ENCODE data around the gene SLC15A2. TPM values are rescaled to one million over a fixed set of nuclear protein-coding genes. Genes with fewer than 3 reads are reported as not detected.

The SLC15A2 gene
- total and polyA plus RNA-seq, 9 donors: 0.23 to 9.4 (median 1.5) TPM

DNA sequence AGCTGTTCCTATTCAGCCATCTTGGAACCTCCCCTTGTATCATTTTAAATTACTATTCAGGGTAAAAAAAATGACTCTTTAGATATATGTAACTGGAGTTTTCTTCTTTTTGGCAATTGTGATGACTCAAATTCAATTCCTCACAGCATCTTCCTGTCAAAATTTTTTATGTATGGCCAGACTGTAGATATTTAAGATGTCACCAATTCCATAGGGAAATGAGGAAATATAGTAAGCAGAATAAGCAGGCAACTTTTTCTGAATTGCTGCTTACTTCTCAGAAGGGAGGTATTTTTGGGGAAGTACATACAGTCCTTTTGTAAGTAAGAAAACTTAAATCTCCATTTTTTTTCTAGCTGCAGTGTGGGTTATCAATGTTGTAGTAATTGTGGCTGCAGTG lies 30.4 kb upstream of the SLC15A2 start:
- no peak for DNase-seq
- no peak overlapping the region for H3K4me3 ChIP-seq
- H3K4me1 ChIP-seq (ENCODE audit: insufficient read depth): no peaks in the 10 kb centered on the region
- no peaks in the 10 kb centered on the region for H3K27me3 ChIP-seq
- intact Hi-C loops (cut with DNase I): no loop called here
- no peaks in the 10 kb centered on the region for H3K36me3 ChIP-seq
- TF ChIP-seq, protein P1, sequence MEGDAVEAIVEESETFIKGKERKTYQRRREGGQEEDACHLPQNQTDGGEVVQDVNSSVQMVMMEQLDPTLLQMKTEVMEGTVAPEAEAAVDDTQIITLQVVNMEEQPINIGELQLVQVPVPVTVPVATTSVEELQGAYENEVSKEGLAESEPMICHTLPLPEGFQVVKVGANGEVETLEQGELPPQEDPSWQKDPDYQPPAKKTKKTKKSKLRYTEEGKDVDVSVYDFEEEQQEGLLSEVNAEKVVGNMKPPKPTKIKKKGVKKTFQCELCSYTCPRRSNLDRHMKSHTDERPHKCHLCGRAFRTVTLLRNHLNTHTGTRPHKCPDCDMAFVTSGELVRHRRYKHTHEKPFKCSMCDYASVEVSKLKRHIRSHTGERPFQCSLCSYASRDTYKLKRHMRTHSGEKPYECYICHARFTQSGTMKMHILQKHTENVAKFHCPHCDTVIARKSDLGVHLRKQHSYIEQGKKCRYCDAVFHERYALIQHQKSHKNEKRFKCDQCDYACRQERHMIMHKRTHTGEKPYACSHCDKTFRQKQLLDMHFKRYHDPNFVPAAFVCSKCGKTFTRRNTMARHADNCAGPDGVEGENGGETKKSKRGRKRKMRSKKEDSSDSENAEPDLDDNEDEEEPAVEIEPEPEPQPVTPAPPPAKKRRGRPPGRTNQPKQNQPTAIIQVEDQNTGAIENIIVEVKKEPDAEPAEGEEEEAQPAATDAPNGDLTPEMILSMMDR (IDR thresholded peaks at IDR 0.05): no peak
- TF ChIP-seq POLR2A (IDR thresholded peaks at IDR 0.05) (no peak), EP300 (IDR thresholded peaks at IDR 0.05) (no peak)
- no peak overlapping the region for H3K27ac ChIP-seq
- H3K9me3 ChIP-seq: peaks cover 0 to 8% of the 10 kb centered on the region in 2 donors

DNA sequence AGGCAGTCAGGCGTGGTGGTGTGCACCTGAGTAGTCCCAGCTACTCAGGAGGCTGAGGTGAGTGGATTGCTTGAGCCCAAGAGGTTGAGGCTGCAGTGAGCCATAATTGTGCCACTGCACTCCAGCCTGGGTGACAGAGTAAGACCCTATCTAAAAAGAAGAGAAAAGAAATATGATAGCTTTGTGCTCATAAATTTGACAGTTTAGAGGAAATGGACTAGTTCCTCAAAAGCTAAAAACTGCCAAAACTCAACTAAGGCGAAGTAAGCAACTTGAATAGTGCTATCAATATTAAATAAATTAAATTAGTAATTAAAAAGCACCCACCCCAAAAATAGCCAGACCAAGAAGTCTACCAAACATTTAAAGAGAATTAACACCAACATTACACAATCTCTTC lies 24.5 kb upstream of the SLC15A2 start:
- Histone ChIP-seq H3K4me1 (ENCODE audit: insufficient read depth) (no peaks in the 10 kb centered on the region), H3K4me3 (no peak overlapping the region), H3K27me3 (no peaks in the 10 kb centered on the region), H3K9me3 (no peaks in the 10 kb centered on the region), H3K27ac (no peak overlapping the region), H3K36me3 (no peaks in the 10 kb centered on the region)
- intact Hi-C loops (cut with DNase I): no loop called here
- DNase-seq: no peak
- 92 to 95% (median 94%) methylated on average over 2 of the region's 2 CpGs for WGBS, 3 donors
- no peak for TF ChIP-seq POLR2A (IDR thresholded peaks at IDR 0.05)
- no peak for TF ChIP-seq EP300 (IDR thresholded peaks at IDR 0.05)
- TF ChIP-seq, protein P1 (IDR thresholded peaks at IDR 0.05): no peak

DNA sequence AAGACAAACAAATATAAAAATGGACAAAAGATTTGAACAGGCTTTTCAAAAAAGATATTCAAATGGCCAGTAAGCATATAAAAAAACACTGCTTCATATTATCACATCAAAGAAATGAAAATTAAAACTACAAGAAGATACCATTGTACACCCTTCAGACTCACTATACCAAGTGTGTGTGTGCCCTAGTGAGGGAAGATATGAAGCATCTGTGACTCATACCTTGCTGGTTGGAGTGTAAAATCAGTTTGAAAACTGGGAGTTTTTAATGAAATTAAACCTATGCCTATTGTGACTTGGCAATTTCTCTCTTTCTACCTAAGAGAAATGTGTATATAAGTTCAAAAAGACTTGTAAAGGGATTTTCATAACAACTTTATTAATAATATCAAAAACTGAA lies 23.5 kb upstream of the SLC15A2 start:
- no peak overlapping the region for H3K4me3 ChIP-seq
- no peak for TF ChIP-seq POLR2A (IDR thresholded peaks at IDR 0.05)
- TF ChIP-seq, protein P1 (IDR thresholded peaks at IDR 0.05): no peak
- TF ChIP-seq EP300 (IDR thresholded peaks at IDR 0.05): no peak

DNA sequence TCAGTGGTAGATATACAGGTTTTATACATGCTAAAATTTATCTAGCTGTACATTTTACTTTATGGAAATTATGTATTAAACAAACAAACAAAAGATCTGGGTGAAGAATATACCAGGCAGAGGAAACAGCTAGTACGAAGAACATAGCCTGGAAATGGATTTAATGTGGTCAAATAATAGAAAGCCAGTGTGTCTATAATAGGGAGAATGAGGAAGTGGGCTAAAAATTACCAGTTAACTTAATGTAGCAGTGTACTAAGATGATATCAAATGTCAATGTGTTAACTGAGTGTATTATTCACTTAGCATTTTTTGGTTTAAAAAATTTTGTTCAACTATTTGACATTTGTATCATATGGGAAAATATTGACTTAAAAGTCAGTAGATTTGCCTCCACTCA lies 22.8 kb upstream of the SLC15A2 start:
- TF ChIP-seq, protein P1 (IDR thresholded peaks at IDR 0.05): no peak
- no peak for TF ChIP-seq POLR2A (IDR thresholded peaks at IDR 0.05)
- no peak for TF ChIP-seq EP300 (IDR thresholded peaks at IDR 0.05)
- Histone ChIP-seq H3K4me1 (ENCODE audit: insufficient read depth) (no peaks in the 10 kb centered on the region), H3K27ac (no peak overlapping the region), H3K9me3 (no peaks in the 10 kb centered on the region), H3K36me3 (no peaks in the 10 kb centered on the region), H3K4me3 (no peak overlapping the region), H3K27me3 (no peaks in the 10 kb centered on the region)
- 80 to 85% (median 82%) methylated on average over 1 of the region's 1 CpG for WGBS, 3 donors
- intact Hi-C loops (cut with DNase I): no loop called here
- no peak for DNase-seq

More for the DNA sequence above, 23.5 kb upstream of the SLC15A2 start:
- Histone ChIP-seq H3K4me1 (ENCODE audit: insufficient read depth) (no peaks in the 10 kb centered on the region), H3K27me3 (no peaks in the 10 kb centered on the region), H3K36me3 (no peaks in the 10 kb centered on the region), H3K27ac (no peak overlapping the region), H3K9me3 (no peaks in the 10 kb centered on the region)
- intact Hi-C loops (cut with DNase I): no loop called here
- DNase-seq: no peak

DNA sequence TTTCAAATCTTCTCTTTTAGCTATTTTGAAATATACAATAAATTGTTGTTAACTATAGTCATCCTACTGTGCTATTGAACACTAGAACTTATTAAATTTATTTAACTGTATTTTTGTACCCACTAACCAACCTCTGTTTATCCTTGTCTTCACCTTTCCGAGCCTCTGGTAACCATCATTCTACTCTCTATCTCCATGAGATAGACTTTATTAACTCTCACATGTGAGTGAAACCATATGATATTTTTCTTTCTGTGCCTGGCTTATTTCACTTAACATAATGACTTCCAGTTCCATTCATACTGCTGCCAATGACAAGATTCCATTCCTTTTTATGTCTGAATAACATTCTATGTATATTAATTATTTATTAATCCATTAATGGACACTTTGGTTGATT lies 15.8 kb upstream of the SLC15A2 start:
- no peaks in the 10 kb centered on the region for H3K27me3 ChIP-seq
- TF ChIP-seq EP300 (IDR thresholded peaks at IDR 0.05): no peak
- TF ChIP-seq, protein P1 (IDR thresholded peaks at IDR 0.05): no peak
- TF ChIP-seq POLR2A (IDR thresholded peaks at IDR 0.05): no peak
- DNase-seq: no peak
- intact Hi-C loops (cut with DNase I): no loop called here
- no peak overlapping the region for H3K27ac ChIP-seq
- H3K4me1 ChIP-seq (ENCODE audit: insufficient read depth): no peaks in the 10 kb centered on the region
- H3K9me3 ChIP-seq: no peaks in the 10 kb centered on the region
- H3K36me3 ChIP-seq: no peaks in the 10 kb centered on the region
- WGBS, 3 donors: 56 to 65% (median 64%) methylated on average over 1 of the region's 1 CpG
- no peak overlapping the region for H3K4me3 ChIP-seq

Data from ovary (tissue), 9 donors.